HL-60 (cell line): ENCODE data around the gene PLXNB2.

Experiments used
- DNase-seq, 2 experiments: peaks; one replicate each; pipeline ENCODE4 v3.0.0-alpha.2; 2010 to 2020; ENCODE audit warnings: low read depth in 1 of 2, low spot score in 1 of 2
- H3K27ac ChIP-seq: fragments of 250-450 bp; sonication (Bioruptor Pico); replicated peaks from 2 replicates; pipeline ENCODE4 v1.5.1; 2020; ENCODE audit warnings: mild to moderate bottlenecking, moderate library complexity
- H3K27me3 ChIP-seq: fragments of 250-450 bp; sonication (Bioruptor Pico); 2 replicates; pipeline ENCODE4 v1.5.1; 2021; ENCODE audit warnings: mild to moderate bottlenecking, moderate library complexity; ENCODE audit not compliant: insufficient read depth, poor library complexity, severe bottlenecking
- H3K4me3 ChIP-seq: replicated peaks from 2 replicates; pipeline ENCODE4 v1.5.1; 2011; ENCODE audit warnings: mild to moderate bottlenecking, control low read depth, low read length; ENCODE audit not compliant: insufficient read depth
- CTCF ChIP-seq: IDR thresholded peaks from one replicate; pipeline ENCODE4 v1.5.1; 2011; ENCODE audit warnings: low read length, control low read depth, inconsistent platforms; ENCODE audit not compliant: insufficient read depth
- GABPA ChIP-seq: IDR thresholded peaks from 2 replicates; pipeline ENCODE4 v1.6.1; 2012; ENCODE audit warnings: low read depth
- POLR2AphosphoS5 ChIP-seq: IDR thresholded peaks from 2 replicates; pipeline ENCODE4 v1.6.1; 2012; ENCODE audit warnings: low read depth
- REST ChIP-seq: IDR thresholded peaks from 2 replicates; pipeline ENCODE4 v1.6.1; 2012; ENCODE audit warnings: low read depth; ENCODE audit not compliant: insufficient replicate concordance
- SPI1 ChIP-seq: IDR thresholded peaks from 2 replicates; pipeline ENCODE4 v1.6.1; 2012; ENCODE audit warnings: low read depth, mild to moderate bottlenecking, borderline replicate concordance

The PLXNB2 gene

GRCh38 chr22:50305923-50306566 is 1.4 kb downstream of the PLXNB2 start:
- peak; percentile 53 to 88 for DNase-seq
- TF ChIP-seq POLR2AphosphoS5, result no peak
- TF ChIP-seq SPI1, result no peak
- TF ChIP-seq CTCF, result no peak
- no peak for TF ChIP-seq GABPA
- TF ChIP-seq REST, result no peak
- Histone ChIP-seq H3K27ac (peak overlapping the region; percentile 61), H3K4me3 (peak overlapping the region; percentile 75), H3K27me3 (no peaks in the 10 kb centered on the region)

- TF ChIP-seq REST (no peak), SPI1 (no peak), CTCF (no peak), GABPA (no peak)
- Histone ChIP-seq H3K27me3 (no peaks in the 10 kb centered on the region), H3K27ac (peak overlapping the region; percentile 61), H3K4me3 (peak overlapping the region; percentile 75)
- DNase-seq, result no peak
These were observed 2.0 kb downstream of the PLXNB2 start for GRCh38 chr22:50305393-50305922.

DNA sequence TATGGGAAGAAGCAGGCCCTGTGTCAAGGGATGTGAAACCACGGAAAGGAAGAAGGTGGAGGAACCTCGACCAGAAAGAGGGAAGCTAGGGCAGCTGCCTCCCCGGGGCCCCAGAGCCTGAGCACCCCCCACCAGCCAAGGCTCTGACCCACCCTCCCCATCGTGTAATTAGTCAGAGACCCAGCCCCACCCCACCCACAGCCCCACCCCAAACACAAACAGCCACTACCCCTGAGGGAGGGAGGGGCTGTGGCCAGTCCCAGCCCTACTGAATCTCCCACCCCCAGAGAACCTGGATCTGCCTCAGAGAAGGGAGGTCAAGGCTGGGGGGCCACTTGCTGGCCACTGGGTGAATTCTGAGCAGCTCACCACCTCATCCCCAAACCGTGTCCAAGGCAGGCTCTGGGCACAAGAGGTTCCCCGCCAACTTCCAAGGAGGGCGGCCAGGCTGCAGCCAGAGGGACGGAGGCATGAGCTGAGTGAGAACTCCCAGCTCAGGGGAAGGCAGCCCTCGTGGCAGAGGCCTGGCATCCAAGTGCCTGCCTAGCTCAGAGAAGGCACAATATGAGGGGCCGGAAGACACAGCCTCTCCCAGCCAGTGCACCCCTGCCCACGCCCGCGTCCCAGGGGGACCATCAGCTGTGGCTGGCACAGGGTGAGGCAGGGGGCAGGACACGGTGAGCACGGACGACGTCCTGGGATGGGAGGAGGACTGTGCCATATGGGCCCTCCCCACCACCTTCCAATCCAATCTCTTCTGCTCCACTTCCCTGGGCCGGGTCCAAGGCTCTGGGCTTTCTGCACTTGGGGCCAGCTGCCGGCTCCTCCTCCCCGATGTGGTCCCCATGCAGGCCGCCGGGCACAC is 2.7 kb downstream of the PLXNB2 start:
- peak overlapping the region; percentile 75 for H3K4me3 ChIP-seq
- H3K27me3 ChIP-seq, result no peaks in the 10 kb centered on the region
- TF ChIP-seq REST (no peak), POLR2AphosphoS5 (no peak), SPI1 (peak; percentile 21; the same call in 1 of the 2 replicates), GABPA (no peak), CTCF (no peak)
- DNase-seq, result peak; percentile 78 to 81
- peak overlapping the region; percentile 62 for H3K27ac ChIP-seq
